Fibroblast of peridontal ligament (primary cell): ENCODE data around the gene LRP5.
A peak's percentile ranks its signal among the peaks of the same experiment; 100 is the strongest.
"Not testable (repeated sequence)": the region's sequence is repeated elsewhere in the genome, so short reads cannot be mapped to it uniquely, and the experiment has no call there.

Source experiments
- DNase-seq: peaks from one replicate; pipeline ENCODE4 v3.0.0-alpha.2; 2010; ENCODE audit errors: extremely low read depth

LRP5 gene

GRCh38 chr11:68282141-68282860 is 30.1 kb upstream of the LRP5 start:
- no peak for DNase-seq

DNA sequence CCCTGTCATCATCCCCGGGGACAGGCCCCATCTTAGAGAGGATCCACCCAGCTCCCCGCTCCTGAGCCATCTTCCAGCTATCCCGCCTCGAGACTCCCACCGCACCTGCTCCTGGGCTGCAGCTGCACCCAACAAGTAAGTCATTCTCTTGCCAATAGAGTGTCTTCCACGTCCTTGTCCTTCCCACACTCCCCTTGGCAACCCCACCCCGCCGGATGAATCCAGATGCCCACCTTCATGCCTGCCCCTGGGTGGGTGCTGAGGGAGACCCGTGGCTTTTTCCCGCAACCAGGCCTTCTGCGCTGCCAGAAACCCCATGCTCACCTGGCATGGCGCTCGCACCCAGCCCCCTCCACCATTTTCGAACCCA is 29.5 kb upstream of the LRP5 start:
- no peak for DNase-seq

- not testable (repeated sequence) for DNase-seq
Measured at GRCh38 chr11:68284588-68284987, 27.8 kb upstream of the LRP5 start.

GRCh38 chr11:68287419-68287818 is 25.0 kb upstream of the LRP5 start:
- DNase-seq = no peak

GRCh38 chr11:68289456-68289855 is 22.9 kb upstream of the LRP5 start:
- no peak for DNase-seq

DNA sequence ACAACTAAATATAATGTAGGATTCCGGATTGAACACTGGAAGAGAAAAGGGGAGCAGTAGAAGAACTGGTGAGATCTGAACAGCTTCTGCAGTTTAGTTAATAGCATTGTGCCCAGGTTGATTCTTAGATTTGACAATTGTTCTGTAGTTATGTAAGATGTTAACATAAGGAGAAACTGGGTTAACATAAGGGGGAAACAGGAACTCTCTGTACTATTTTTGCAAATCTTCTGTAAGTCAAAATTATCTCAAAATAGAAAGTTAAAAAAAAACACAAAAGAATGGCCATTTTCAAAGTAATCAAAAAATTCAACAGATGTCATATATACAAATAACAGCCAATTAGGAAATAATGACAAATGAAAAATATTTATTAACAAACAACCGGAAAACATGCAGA is 18.7 kb upstream of the LRP5 start:
- no peak for DNase-seq

GRCh38 chr11:68295271-68295670 is 17.1 kb upstream of the LRP5 start:
- no peak for DNase-seq

DNA sequence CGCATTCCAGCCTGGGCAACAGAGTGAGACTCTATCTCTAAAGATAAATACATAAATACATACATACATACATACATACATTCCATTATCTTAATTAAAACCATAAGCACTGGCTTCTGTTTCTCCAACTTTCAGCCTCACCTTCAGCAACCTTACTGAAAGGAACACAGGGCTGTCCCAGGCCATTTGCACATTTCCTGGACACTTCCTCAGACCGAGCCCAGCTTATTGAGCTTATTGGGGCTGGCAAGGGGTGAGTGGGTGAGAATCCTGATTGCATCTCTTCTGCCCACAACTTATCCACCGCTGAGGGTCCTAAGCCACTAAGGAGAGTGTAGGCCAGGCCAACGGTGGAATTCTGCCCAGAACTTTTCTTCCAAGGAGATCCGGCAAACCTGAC is 16.5 kb upstream of the LRP5 start:
- no peak for DNase-seq

GRCh38 chr11:68296344-68297051 is 15.9 kb upstream of the LRP5 start:
- DNase-seq = no peak

DNA sequence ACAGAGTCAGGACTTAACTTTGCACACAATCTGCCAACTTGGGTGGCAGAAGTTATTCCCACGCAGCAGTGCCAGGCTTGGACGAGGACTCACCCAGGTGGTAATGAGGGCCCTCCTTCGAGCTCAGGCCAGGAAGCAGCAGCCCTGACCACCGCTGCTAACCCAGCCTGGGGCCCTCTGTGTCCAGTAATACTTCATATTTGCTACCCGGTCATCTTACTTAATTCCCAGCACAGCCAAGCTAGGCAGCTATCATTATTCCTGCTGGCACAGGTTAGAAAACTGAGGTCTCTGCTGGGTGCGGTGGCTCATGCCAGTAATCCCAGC is 15.4 kb upstream of the LRP5 start:
- DNase-seq = no peak

DNA sequence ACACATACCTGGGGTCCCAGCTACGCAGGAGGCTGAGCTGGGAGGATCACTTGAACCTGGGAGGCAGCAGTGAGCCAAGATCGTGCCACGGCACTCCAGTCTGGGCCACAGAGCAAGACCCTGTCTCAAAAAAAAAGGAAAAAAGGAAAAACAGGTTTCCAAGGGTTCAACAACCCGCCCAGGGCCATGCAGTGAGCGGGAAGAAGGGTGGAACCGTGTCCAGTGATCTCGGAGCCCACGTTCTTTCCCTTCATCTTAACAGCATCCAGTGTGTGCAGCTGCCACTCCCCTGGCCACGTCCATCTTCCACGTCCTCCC is 14.9 kb upstream of the LRP5 start:
- no peak for DNase-seq

- peak; percentile 65 for DNase-seq
Measured at GRCh38 chr11:68297812-68298658, 14.4 kb upstream of the LRP5 start.

DNA sequence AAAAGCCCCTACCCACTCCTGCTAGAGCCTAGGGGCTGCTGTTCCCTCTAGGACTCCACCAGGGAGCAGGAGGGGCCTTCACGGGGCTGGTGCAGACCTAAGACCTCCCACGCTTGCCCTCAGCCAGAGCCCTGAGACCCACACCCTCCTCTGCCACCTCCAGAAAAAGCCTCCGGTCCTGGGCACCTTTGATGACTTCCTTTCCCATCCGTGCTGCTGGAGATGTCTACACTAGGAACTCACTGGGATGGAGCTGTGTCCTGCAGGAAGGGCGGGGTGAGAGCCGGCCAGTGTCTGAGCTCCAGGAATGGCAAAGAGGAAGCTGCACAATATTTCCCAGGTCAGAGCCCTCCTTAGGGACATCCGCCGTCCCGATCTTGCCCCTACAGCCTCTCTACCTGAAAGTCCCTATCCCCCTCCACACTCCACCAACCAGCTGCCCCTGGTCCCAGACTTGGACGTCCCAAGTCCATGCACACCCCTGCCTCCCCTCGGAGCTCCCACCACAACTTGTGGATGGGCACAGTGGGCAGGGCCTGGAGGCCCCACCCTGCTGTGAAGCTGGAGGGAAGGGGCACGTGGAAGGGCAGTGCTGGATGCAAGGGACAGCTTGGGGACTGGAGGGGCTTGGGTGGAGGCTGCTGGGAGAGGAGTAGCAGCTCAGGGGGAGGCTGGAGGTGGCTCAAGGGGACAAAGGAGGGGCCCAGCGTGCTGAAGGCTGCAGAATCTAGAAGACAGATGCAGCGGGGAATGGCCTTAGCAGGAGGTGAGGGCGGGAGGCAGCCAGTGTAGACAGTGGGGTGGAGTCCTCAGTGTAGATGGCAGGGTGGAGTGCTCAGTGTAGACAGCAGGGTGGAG is 13.5 kb upstream of the LRP5 start:
- no peak for DNase-seq

DNA sequence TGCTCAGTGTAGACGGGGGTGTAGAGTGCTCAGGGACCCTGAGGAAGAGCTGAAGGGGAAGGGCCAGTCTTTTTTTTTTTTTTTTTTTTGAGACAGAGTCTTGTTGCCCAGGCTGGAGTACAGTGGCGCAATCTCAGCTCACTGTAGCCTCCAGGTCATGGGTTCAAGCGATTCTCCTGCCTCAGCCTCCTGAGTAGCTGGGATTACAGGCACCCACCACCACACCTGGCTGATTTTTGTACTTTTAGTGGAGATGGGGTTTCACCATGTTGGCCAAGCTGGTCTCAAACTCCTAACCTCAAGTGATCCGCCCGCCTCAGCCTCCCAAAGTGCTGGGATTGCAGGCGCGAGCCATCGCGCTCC is 12.9 kb upstream of the LRP5 start:
- DNase-seq = not testable (repeated sequence)

- no peak for DNase-seq
Measured at GRCh38 chr11:68300076-68300830, 12.1 kb upstream of the LRP5 start.

DNA sequence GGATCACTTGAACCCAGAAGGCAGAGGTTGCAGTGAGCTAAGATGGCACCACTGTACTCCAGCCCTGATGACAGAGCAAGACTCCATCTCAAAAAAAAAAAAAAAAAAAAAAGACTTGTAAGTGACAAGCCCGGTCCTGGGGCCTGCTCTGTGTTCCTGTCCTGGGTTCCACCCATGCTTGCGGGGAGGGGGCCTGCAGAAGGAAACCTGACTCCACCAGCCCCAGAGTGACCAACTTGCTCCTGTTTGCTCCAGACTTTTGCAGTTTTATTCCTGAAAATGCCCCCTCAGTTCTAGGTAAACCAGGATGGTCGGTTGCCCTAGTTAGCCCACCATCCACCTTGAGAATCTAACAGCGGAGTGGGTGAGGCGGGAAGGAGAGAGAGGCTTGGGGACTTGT is 10.1 kb upstream of the LRP5 start:
- no peak for DNase-seq

DNA sequence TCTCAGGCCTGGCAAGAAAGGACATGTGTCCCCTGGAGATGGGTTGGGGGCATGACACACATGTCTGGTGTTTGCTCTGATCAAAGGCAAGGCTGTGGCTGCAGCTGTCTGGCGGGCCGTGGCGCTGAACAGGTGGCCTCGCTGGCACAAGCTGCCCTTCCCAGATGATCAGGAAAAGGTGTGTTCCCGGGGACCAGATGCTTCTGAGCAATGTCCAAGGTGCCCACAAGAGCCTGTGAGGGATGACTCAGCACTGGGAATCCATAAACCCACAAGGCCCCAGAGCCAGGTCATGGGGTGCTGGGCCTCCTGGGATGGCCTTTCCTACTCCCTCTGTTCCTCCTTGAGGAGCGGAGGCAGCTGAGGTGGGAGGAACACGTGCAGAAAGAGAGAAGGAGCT is 9.7 kb upstream of the LRP5 start:
- peak; percentile 26 for DNase-seq

DNA sequence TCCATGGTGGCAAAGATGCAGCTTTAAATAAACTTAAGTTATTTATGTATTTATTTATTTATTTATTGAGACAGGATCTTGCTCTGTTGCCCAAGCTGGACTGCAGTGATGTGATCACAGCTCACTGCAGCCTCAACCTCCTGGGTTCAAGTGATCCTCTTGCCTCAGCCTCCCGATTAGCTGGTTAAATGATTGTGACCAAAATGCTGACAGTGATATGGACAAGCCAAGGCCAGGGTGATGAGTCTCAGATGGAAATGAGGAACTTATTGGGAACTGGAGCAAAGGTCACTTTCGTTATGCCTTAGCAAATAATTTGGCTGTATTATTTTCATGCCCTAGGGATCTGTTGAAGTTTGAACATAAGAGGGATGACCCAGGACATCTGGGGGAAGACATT is 9.3 kb upstream of the LRP5 start:
- DNase-seq = no peak

GRCh38 chr11:68303982-68304780 is 8.2 kb upstream of the LRP5 start:
- no peak for DNase-seq

- no peak for DNase-seq
Measured at GRCh38 chr11:68306636-68307035, 5.8 kb upstream of the LRP5 start.

DNA sequence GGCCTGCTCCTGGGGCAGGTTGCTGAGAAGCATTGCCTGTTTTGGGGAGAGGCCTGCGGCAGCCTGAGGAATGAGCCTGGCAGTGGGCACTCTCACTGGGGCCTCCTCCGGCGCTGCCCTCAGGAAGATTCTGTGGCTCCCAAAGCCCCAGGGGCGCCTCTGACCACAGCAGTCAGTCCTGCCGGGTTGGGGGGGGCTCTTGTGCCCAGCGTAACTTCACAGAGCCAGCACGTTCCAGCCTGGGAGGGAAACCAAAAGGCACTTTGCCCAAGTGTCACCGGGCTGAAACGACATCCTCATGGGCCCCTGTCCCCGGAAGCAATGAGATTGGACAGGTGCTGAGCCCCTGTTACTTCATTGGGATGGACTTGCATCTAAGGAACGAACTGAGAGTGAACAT is 4.3 kb upstream of the LRP5 start:
- no peak for DNase-seq
